ENCODE data around the gene SORCS2. TPM values are rescaled to one million over a fixed set of nuclear protein-coding genes. Genes with fewer than 3 reads are reported as not detected.

Gene SORCS2
- polyA plus RNA-seq, 1 donor from 2014 or later: 1.0 TPM

DNA sequence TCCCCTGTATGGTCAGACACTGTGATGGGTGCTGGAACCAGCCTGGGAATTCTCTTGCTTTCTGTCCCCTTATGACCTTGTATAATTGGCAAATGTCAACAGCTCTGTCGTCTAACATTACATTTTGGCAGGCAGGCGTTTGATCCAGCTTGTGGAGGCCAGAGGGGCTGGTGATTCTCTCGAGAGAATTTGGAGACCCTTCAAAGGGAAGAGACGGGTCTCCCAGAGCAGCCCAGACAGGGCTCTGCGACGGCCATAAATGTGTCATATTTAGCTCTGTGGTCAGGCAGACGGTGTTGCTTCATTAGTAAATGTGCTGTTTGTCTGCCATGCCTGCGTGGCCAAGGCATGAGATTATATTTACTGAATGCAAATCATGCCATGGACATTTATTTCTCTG lies 68.7 kb downstream of the SORCS2 start:
- no peak overlapping the region for H3K27ac ChIP-seq (ENCODE audit: low read length)
- no peak overlapping the region for H3K4me2 ChIP-seq (ENCODE audit: low read length)
- H3F3A ChIP-seq (ENCODE audit: insufficient read depth, low read length, poor library complexity, severe bottlenecking): no peaks in the 10 kb centered on the region
- H3K79me2 ChIP-seq (replicated peaks; ENCODE audit: insufficient read depth, low read length): no peaks in the 10 kb centered on the region
- H3K9me2 ChIP-seq (ENCODE audit: insufficient read depth, low read length): no peaks in the 10 kb centered on the region
- H2AFZ ChIP-seq (ENCODE audit: low read depth, low read length): no peak overlapping the region
- no peaks in the 10 kb centered on the region for H3K36me3 ChIP-seq (ENCODE audit: insufficient read depth, low read length)
- no peak overlapping the region for H3K4me3 ChIP-seq (ENCODE audit: low read length)
- TF ChIP-seq, protein P1, sequence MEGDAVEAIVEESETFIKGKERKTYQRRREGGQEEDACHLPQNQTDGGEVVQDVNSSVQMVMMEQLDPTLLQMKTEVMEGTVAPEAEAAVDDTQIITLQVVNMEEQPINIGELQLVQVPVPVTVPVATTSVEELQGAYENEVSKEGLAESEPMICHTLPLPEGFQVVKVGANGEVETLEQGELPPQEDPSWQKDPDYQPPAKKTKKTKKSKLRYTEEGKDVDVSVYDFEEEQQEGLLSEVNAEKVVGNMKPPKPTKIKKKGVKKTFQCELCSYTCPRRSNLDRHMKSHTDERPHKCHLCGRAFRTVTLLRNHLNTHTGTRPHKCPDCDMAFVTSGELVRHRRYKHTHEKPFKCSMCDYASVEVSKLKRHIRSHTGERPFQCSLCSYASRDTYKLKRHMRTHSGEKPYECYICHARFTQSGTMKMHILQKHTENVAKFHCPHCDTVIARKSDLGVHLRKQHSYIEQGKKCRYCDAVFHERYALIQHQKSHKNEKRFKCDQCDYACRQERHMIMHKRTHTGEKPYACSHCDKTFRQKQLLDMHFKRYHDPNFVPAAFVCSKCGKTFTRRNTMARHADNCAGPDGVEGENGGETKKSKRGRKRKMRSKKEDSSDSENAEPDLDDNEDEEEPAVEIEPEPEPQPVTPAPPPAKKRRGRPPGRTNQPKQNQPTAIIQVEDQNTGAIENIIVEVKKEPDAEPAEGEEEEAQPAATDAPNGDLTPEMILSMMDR (IDR thresholded peaks at IDR 0.05; ENCODE audit: poor library complexity, severe bottlenecking): no peak
- no peak for TF ChIP-seq EP300 (conservative IDR thresholded peaks at IDR 0.05; ENCODE audit: poor library complexity, severe bottlenecking)
- no peak for TF ChIP-seq MXI1 (conservative IDR thresholded peaks at IDR 0.05; ENCODE audit: poor library complexity, severe bottlenecking)
- TF ChIP-seq TAF1 (IDR thresholded peaks at IDR 0.05; ENCODE audit: low read depth): no peak
- no peak for TF ChIP-seq EZH2 (IDR thresholded peaks at IDR 0.05; ENCODE audit: borderline replicate concordance, insufficient read depth, low read length, poor library complexity, severe bottlenecking)
- TF ChIP-seq SMC3 (conservative IDR thresholded peaks at IDR 0.05; ENCODE audit: poor library complexity): no peak
- TF ChIP-seq RAD21 (conservative IDR thresholded peaks at IDR 0.05): no peak
- TF ChIP-seq POLR2AphosphoS5 (IDR thresholded peaks at IDR 0.05): no peak
- TF ChIP-seq, protein P2, sequence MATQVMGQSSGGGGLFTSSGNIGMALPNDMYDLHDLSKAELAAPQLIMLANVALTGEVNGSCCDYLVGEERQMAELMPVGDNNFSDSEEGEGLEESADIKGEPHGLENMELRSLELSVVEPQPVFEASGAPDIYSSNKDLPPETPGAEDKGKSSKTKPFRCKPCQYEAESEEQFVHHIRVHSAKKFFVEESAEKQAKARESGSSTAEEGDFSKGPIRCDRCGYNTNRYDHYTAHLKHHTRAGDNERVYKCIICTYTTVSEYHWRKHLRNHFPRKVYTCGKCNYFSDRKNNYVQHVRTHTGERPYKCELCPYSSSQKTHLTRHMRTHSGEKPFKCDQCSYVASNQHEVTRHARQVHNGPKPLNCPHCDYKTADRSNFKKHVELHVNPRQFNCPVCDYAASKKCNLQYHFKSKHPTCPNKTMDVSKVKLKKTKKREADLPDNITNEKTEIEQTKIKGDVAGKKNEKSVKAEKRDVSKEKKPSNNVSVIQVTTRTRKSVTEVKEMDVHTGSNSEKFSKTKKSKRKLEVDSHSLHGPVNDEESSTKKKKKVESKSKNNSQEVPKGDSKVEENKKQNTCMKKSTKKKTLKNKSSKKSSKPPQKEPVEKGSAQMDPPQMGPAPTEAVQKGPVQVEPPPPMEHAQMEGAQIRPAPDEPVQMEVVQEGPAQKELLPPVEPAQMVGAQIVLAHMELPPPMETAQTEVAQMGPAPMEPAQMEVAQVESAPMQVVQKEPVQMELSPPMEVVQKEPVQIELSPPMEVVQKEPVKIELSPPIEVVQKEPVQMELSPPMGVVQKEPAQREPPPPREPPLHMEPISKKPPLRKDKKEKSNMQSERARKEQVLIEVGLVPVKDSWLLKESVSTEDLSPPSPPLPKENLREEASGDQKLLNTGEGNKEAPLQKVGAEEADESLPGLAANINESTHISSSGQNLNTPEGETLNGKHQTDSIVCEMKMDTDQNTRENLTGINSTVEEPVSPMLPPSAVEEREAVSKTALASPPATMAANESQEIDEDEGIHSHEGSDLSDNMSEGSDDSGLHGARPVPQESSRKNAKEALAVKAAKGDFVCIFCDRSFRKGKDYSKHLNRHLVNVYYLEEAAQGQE (IDR thresholded peaks at IDR 0.05; ENCODE audit: borderline replicate concordance): no peak
- H4K20me1 ChIP-seq (ENCODE audit: insufficient read depth): no peaks in the 10 kb centered on the region
- H3K9me3 ChIP-seq (ENCODE audit: low read length): no peaks in the 10 kb centered on the region
- H3K27me3 ChIP-seq (ENCODE audit: insufficient read depth, low read depth, low read length): no peaks in the 10 kb centered on the region
- no peak overlapping the region for H3K9ac ChIP-seq (ENCODE audit: low read length)

DNA sequence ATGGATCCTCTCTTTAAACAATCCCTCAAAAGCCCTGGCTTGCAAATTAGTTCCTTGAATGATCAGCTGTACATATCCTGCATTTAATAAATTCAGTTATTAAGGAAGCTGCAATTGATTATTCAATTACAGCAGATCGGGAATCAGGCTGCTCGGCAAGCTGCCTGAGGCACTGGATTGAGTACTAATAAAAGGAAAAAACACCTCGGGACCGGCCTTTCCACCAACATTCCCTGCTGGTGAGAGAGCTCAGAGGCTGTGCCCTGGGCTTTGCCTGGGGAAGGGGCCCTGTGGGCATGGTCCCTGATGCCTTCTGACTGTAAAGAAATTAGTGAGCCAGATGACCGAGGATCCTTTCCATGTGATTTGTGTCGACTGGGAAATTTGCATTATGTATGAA lies 69.2 kb downstream of the SORCS2 start:
- no peaks in the 10 kb centered on the region for H3K27me3 ChIP-seq (ENCODE audit: insufficient read depth, low read depth, low read length)
- no peaks in the 10 kb centered on the region for H3K9me2 ChIP-seq (ENCODE audit: insufficient read depth, low read length)
- no peak overlapping the region for H3K9ac ChIP-seq (ENCODE audit: low read length)
- H3K79me2 ChIP-seq (replicated peaks; ENCODE audit: insufficient read depth, low read length): no peaks in the 10 kb centered on the region
- H3K27ac ChIP-seq (ENCODE audit: low read length): no peak overlapping the region
- no peak for TF ChIP-seq POLR2AphosphoS5 (IDR thresholded peaks at IDR 0.05)
- no peak for TF ChIP-seq TAF1 (IDR thresholded peaks at IDR 0.05; ENCODE audit: low read depth)
- no peak for TF ChIP-seq MXI1 (conservative IDR thresholded peaks at IDR 0.05; ENCODE audit: poor library complexity, severe bottlenecking)
- TF ChIP-seq, protein P1 (IDR thresholded peaks at IDR 0.05; ENCODE audit: poor library complexity, severe bottlenecking): no peak
- TF ChIP-seq, protein P2 (IDR thresholded peaks at IDR 0.05; ENCODE audit: borderline replicate concordance): no peak
- H3K4me2 ChIP-seq (ENCODE audit: low read length): no peak overlapping the region
- H2AFZ ChIP-seq (ENCODE audit: low read depth, low read length): no peak overlapping the region
- H3F3A ChIP-seq (ENCODE audit: insufficient read depth, low read length, poor library complexity, severe bottlenecking): no peaks in the 10 kb centered on the region
- H3K36me3 ChIP-seq (ENCODE audit: insufficient read depth, low read length): no peaks in the 10 kb centered on the region
- H3K9me3 ChIP-seq (ENCODE audit: low read length): no peaks in the 10 kb centered on the region
- no peak overlapping the region for H3K4me3 ChIP-seq (ENCODE audit: low read length)
- H4K20me1 ChIP-seq (ENCODE audit: insufficient read depth): no peaks in the 10 kb centered on the region

All from neural cell (in vitro differentiated cells).